Measurements from ENCODE around the gene MAP3K7CL. TPM values are rescaled to one million over a fixed set of nuclear protein-coding genes. Genes with fewer than 3 reads are reported as not detected.

Gene MAP3K7CL
- total RNA-seq, 1 donor from 2014 or later = 67.3 TPM

DNA sequence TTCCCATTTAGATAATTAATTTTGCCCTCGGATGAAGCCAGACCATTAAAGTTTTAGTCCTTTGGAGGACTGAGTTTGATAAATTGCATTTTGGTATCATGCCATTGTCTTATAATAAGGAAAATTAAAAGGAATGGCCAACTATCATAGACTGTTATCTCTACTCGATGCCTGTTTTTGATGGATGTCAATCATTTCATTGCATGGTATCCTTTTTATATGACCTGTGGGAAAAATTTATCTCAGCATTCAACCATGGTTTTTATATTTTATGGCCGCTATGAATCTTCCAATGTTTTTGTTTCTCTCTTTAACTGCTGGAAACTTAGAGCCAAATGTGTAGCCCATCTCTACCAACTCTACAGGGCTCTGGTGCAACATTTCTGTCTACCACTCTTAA, 47.1 kb upstream of the MAP3K7CL start:
- Histone ChIP-seq H4K20me1 (ENCODE audit: insufficient read depth, low read length) (no peaks in the 10 kb centered on the region), H3K4me3 (ENCODE audit: insufficient read depth, low read depth, low read length) (no peak overlapping the region), H2AFZ (ENCODE audit: low read depth, low read length) (no peak overlapping the region), H3K4me1 (ENCODE audit: insufficient read depth, low read length) (peaks cover 11% of the 10 kb centered on the region), H3K36me3 (ENCODE audit: insufficient read depth, low read length) (no peaks in the 10 kb centered on the region), H3K27me3 (ENCODE audit: insufficient read depth, low read length) (no peaks in the 10 kb centered on the region), H3K79me2 (ENCODE audit: insufficient read depth, low read length) (no peaks in the 10 kb centered on the region), H3K4me2 (ENCODE audit: low read length) (no peak overlapping the region), H3K9ac (ENCODE audit: low read length) (no peak overlapping the region), H3K9me3 (ENCODE audit: insufficient read depth, low read depth, low read length) (no peaks in the 10 kb centered on the region), H3K27ac (ENCODE audit: low read depth, low read length) (no peak overlapping the region)
- H3K4me3 Mint-ChIP-seq (ENCODE audit: unreplicated experiment) = no peak overlapping the region
- TF ChIP-seq, protein P1, sequence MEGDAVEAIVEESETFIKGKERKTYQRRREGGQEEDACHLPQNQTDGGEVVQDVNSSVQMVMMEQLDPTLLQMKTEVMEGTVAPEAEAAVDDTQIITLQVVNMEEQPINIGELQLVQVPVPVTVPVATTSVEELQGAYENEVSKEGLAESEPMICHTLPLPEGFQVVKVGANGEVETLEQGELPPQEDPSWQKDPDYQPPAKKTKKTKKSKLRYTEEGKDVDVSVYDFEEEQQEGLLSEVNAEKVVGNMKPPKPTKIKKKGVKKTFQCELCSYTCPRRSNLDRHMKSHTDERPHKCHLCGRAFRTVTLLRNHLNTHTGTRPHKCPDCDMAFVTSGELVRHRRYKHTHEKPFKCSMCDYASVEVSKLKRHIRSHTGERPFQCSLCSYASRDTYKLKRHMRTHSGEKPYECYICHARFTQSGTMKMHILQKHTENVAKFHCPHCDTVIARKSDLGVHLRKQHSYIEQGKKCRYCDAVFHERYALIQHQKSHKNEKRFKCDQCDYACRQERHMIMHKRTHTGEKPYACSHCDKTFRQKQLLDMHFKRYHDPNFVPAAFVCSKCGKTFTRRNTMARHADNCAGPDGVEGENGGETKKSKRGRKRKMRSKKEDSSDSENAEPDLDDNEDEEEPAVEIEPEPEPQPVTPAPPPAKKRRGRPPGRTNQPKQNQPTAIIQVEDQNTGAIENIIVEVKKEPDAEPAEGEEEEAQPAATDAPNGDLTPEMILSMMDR (IDR thresholded peaks at IDR 0.05; ENCODE audit: insufficient read depth, low read depth, low read length) = no peak
- no peak for TF ChIP-seq EZH2 (IDR thresholded peaks at IDR 0.05; ENCODE audit: insufficient read depth, low read length)
- DNase-seq (ENCODE audit: low read depth) (no peak), FAIRE-seq (no peak)
- H3K36me3 Mint-ChIP-seq (ENCODE audit: low read depth, unreplicated experiment) = no peaks in the 10 kb centered on the region
- H3K9me3 Mint-ChIP-seq (ENCODE audit: unreplicated experiment) = no peaks in the 10 kb centered on the region
- peaks cover 7% of the 10 kb centered on the region for H3K4me1 Mint-ChIP-seq (ENCODE audit: low read depth, unreplicated experiment)
- no peak overlapping the region for H3K27ac Mint-ChIP-seq (ENCODE audit: unreplicated experiment)
- H3K27me3 Mint-ChIP-seq (ENCODE audit: low read depth, unreplicated experiment) = no peaks in the 10 kb centered on the region

DNA sequence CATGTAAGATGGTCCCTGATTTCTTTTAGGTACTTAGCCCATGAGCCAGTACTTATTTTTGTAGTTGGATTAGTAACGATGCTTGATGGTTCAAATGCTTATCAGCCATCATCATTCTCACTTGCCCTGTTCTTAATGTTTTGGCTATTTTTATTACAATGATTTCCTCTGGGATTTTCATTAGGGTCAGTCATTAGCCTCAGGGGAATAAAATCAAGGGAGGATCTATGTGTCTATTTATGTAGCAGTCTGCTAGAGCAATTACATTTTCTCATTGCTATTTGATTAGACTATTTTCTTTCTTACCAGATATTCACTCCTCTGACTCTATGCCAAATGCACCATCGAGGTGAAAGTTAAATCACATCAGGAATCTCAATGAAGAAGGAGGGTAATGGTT, 46.1 kb upstream of the MAP3K7CL start:
- no peak overlapping the region for H3K4me3 Mint-ChIP-seq (ENCODE audit: unreplicated experiment)
- Histone ChIP-seq H3K36me3 (ENCODE audit: insufficient read depth, low read length) (no peaks in the 10 kb centered on the region), H3K4me2 (ENCODE audit: low read length) (no peak overlapping the region), H3K4me3 (ENCODE audit: insufficient read depth, low read depth, low read length) (no peak overlapping the region), H3K9ac (ENCODE audit: low read length) (no peak overlapping the region), H3K27ac (ENCODE audit: low read depth, low read length) (no peak overlapping the region), H3K9me3 (ENCODE audit: insufficient read depth, low read depth, low read length) (no peaks in the 10 kb centered on the region), H2AFZ (ENCODE audit: low read depth, low read length) (no peak overlapping the region), H3K4me1 (ENCODE audit: insufficient read depth, low read length) (peaks cover 9% of the 10 kb centered on the region), H4K20me1 (ENCODE audit: insufficient read depth, low read length) (no peaks in the 10 kb centered on the region), H3K79me2 (ENCODE audit: insufficient read depth, low read length) (no peaks in the 10 kb centered on the region), H3K27me3 (ENCODE audit: insufficient read depth, low read length) (no peaks in the 10 kb centered on the region)
- H3K36me3 Mint-ChIP-seq (ENCODE audit: low read depth, unreplicated experiment) = no peaks in the 10 kb centered on the region
- TF ChIP-seq EZH2 (IDR thresholded peaks at IDR 0.05; ENCODE audit: insufficient read depth, low read length) = no peak
- TF ChIP-seq, protein P1 (IDR thresholded peaks at IDR 0.05; ENCODE audit: insufficient read depth, low read depth, low read length) = no peak
- FAIRE-seq (no peak), DNase-seq (ENCODE audit: low read depth) (no peak)
- no peak overlapping the region for H3K27ac Mint-ChIP-seq (ENCODE audit: unreplicated experiment)
- H3K27me3 Mint-ChIP-seq (ENCODE audit: low read depth, unreplicated experiment) = no peaks in the 10 kb centered on the region
- H3K9me3 Mint-ChIP-seq (ENCODE audit: unreplicated experiment) = no peaks in the 10 kb centered on the region
- peaks cover 6% of the 10 kb centered on the region for H3K4me1 Mint-ChIP-seq (ENCODE audit: low read depth, unreplicated experiment)

DNA sequence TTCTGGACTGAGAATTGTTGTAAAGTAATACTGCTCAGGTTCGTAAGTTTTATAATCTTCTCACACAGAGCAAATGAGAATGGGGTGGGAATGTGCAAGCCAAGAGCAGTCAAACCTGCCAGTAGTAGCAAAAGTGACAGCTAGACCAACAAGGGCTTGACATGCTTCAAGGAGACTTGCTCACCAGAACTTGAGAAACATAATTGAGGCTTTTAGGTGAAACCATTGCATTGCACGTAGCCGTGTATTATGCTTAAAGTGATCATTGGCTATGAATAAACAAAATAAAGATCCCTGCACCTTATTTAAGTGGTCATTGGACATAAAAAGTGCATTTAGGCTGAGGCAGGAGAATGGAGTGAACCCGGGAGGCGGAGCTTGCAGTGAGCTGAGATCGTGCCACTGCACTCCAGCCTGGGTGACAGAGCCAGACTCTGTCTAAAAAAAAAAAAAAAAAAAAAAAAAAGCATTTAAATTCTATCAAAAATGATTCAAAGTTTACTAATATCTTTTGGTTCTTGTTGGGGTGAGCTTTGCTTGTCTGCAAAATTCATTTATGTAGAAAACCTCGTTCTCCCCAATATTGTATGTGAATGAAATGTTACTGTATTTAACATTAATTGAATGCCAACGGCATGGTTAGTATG, 45.2 kb upstream of the MAP3K7CL start:
- Histone ChIP-seq H3K9me3 (ENCODE audit: insufficient read depth, low read depth, low read length) (no peaks in the 10 kb centered on the region), H3K9ac (ENCODE audit: low read length) (no peak overlapping the region), H3K79me2 (ENCODE audit: insufficient read depth, low read length) (no peaks in the 10 kb centered on the region), H3K27ac (ENCODE audit: low read depth, low read length) (no peak overlapping the region), H3K36me3 (ENCODE audit: insufficient read depth, low read length) (no peaks in the 10 kb centered on the region), H4K20me1 (ENCODE audit: insufficient read depth, low read length) (no peaks in the 10 kb centered on the region), H3K4me2 (ENCODE audit: low read length) (no peak overlapping the region), H2AFZ (ENCODE audit: low read depth, low read length) (no peak overlapping the region), H3K27me3 (ENCODE audit: insufficient read depth, low read length) (no peaks in the 10 kb centered on the region), H3K4me1 (ENCODE audit: insufficient read depth, low read length) (peaks cover 4% of the 10 kb centered on the region), H3K4me3 (ENCODE audit: insufficient read depth, low read depth, low read length) (no peak overlapping the region)
- FAIRE-seq (no peak), DNase-seq (ENCODE audit: low read depth) (no peak)
- Mint-ChIP-seq H3K4me1 (ENCODE audit: low read depth, unreplicated experiment) (peaks cover 3% of the 10 kb centered on the region), H3K4me3 (ENCODE audit: unreplicated experiment) (no peak overlapping the region), H3K36me3 (ENCODE audit: low read depth, unreplicated experiment) (no peaks in the 10 kb centered on the region), H3K9me3 (ENCODE audit: unreplicated experiment) (no peaks in the 10 kb centered on the region), H3K27ac (ENCODE audit: unreplicated experiment) (no peak overlapping the region), H3K27me3 (ENCODE audit: low read depth, unreplicated experiment) (no peaks in the 10 kb centered on the region)
- no peak for TF ChIP-seq EZH2 (IDR thresholded peaks at IDR 0.05; ENCODE audit: insufficient read depth, low read length)
- TF ChIP-seq, protein P1 (IDR thresholded peaks at IDR 0.05; ENCODE audit: insufficient read depth, low read depth, low read length) = no peak
